Prostate gland (tissue), 1 donor: ENCODE results near the gene CANT1.

ENCODE experiments used
- POLR2A ChIP-seq: fragments of 450-650 bp; IDR thresholded peaks from one replicate; pipeline ENCODE4 v1.6.1; 2016; ENCODE audit warnings: antibody characterized with exemption, mild to moderate bottlenecking
- POLR2AphosphoS5 ChIP-seq: sonication (generic); formaldehyde crosslinking; IDR thresholded peaks from one replicate; pipeline ENCODE4 v1.6.1; 2017; ENCODE audit warnings: antibody characterized with exemption

DNA sequence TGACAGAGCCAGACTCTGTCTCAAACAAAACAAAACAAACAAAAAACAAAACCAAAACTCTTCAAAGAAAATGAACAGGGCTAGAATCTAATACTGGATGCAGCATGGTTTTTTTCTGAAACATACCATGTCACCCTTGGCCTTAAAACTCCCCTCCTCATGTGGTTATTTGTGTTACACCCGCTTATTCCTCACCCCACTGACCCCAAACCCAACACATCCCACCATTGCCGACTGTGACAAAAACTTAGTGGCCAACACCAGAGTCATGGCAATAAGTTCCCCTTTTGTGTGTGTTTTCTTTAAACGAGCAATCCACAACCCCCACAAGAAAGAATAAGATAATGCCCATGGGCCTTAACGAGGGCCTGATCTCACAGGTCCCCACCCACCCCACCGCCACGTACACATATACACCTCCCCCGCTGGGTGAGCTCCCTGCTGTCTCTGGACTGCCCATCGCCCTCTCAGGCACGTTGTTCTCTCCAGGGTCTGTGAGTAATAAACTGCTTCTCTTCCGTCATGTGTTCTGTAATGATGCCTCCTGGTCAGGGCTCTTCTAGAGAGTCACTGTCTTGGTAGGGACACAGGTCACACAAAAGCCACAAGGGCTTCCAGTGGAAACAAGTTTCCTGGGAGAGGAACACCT is 48.3 kb upstream of the CANT1 start:
- TF ChIP-seq POLR2AphosphoS5: no peak
- TF ChIP-seq POLR2A: no peak
